OCI-M1 (cell line): Measurements from ENCODE around the gene RPL10A.

Experiments used
- DNase-seq: peaks from one replicate; lab custom pipeline; 2025; lab: John Stamatoyannopoulos, UW

Gene RPL10A

DNA sequence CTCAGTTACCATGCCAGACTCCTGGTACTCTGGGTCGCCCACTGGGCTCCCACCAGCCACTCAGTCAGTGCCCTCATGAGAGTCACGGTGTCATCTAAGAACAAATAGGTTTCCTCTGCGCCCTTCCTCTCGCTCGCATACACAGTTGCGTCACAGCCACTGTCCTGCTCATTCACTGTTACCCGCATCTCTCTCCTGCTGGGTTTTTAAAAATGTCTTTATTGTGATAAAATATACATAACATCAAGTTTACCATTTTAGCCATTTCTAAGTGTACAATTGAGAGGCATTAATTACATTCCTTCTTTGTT is 24.7 kb downstream of the RPL10A start:
- no peak for DNase-seq

DNA sequence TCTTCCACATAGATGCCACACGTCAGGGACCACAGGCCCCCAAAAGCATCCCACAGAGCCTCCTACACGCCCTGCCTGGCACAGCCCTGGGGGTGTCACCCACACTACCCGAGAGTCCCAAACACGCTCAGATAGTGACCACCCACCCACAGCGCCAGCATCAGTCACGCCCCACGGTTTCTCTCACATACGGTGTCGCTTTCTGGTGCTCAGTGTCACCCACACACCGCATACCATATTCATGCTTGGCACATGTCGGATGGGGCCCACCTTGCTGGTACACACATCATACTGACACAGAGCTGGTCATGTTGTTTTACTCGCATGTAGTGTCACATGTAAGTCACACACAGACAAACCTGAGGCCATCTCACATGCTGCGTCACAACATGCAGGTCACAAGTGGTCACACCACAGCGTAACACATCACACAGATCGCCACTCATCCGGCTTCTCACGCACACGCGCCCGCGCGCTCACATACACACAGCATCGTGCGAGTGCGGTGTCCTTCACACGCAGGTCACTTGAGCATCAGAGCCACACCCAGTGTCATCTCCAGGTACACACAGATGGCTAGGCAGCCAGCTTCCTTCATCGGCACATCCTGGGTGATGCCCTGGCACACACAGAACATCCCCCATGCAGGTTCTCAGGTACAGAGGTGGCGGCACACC is 25.2 kb downstream of the RPL10A start:
- no peak for DNase-seq

DNA sequence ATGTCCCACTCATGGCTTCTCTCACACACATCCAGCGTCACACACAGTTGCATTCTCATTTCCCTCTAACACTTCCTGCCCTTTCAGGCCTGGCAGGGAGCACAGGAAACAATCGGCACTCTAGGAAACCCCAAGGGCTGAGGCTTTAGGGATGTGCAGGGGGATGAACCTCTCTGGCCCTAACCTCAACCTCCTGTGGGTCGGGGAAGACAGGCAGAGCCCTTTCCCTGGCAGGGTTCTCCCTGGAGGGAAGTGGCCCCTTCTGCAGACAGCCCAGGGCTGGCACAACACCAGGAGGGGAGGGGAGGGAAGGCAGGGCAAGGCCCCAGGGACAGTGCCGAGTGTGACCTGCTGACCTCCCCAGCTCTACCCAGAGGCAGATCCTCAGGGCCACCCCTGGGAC is 26.0 kb downstream of the RPL10A start:
- DNase-seq: no peak

DNA sequence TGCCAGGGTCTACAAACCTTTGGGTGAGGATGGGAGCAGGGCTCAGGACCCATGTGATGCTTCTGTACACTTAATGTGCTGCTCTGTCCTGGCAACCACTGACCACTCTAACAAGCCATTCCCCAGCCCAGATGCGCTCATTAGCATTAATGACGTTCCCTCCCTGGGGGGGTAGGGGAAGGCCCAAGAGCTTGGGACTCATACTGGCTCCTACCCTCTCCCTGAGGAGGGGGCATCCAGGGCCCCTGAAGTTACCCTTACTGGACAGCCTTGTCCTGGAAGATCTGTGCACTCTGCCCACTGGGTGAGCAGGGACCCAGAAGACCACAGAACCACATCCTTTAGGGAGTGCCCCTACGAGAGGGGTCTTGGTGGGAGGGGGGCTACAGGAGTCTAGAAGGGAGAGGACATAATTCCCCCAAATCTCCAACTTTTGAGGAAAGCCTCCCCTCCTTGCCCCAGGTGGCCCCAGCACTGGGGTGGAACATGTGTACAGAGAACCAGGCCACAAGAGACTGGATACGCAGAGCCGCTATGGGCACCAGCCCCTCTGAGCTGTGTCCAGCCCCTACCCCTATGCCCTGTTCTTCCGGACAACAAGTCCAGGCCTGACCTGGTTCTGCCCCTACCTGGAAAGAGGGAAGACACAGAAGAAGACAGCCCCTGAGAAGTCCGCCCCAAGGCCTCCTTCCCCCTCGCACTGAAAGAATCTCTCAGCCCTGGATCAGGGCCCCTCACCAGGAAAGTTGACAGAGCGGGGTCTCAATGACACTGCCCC is 27.2 kb downstream of the RPL10A start:
- no peak for DNase-seq

DNA sequence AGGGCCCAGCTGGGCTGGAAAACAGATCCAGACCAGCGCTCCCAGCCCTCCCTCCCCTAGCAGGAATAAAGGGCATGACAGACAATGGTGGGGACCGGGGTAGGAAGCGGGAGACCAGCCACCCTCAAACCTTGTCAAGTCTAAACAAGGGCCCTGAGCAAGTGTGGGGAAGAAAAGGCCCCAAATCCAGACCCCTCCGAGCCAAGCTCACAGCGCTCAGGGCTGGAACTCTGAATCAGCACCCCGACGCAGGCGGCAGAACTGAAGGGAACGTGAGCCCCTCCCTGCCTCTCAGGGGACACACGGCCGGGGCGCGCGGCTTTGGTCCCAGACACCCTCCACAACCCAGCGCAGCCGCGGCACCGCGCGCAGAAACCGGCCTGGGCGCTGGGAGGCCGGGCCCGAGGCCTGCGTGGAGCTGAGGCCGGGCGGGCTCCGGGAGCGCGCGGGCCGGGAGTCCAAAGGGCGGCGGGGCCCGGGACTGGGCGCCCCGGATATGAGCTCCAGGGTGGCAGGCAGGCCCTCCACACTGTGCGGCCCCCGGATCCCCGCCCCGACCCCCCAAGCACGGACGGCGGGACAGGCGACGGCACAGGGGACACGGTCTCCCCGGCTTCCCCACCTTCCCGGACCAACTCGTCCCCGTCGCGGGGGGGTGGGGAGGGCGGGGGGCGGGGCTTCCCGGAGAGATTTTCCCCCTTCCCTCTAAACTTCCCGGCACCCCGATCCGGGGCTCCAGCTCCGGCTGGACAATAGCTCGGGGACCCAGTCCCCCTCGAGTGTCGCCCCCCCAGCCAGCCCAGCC is 28.0 kb downstream of the RPL10A start:
- DNase-seq: no peak

DNA sequence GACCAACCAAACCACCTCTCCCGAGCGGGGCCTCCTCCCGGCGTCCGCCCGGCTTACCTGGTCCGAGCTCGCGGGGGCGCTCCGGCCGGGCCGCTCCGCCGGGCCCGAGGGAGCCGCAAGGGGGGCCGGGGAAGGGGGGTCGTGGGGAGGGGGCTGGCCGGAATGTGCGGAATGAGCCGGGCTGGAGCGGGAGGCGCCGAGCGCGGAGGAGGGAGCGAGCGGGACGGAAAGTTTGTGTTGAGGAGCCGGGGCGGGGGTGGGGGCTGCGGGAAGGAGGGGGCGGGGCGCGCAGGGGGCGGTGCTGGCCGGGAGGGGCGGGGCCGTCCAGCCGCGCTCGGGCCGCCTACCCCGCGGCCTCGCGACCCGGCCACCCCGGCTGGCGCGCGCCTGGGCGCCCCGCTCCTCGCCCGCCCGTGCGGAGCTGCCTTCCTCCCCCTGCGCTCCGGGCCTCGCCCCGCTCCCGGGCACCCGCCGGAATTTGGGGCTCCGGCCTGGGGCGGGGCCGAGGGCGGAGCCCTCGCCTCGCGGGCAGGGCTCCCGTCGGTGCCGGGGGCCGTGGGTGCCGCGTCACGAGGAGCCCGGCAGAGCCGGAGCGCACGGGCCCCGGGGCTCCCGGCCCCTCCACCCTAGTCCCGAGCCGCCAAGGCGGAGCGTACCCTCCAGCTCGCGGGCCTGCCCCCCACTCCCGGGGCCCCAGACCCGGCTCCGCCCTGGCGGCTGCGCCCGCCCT is 28.8 kb downstream of the RPL10A start, which contains the start of gene TEAD3:
Gene TEAD3 (minus strand): TSS at position 239 of the 730 bp plus-strand sequence.
- peak; percentile 75 for DNase-seq

DNA sequence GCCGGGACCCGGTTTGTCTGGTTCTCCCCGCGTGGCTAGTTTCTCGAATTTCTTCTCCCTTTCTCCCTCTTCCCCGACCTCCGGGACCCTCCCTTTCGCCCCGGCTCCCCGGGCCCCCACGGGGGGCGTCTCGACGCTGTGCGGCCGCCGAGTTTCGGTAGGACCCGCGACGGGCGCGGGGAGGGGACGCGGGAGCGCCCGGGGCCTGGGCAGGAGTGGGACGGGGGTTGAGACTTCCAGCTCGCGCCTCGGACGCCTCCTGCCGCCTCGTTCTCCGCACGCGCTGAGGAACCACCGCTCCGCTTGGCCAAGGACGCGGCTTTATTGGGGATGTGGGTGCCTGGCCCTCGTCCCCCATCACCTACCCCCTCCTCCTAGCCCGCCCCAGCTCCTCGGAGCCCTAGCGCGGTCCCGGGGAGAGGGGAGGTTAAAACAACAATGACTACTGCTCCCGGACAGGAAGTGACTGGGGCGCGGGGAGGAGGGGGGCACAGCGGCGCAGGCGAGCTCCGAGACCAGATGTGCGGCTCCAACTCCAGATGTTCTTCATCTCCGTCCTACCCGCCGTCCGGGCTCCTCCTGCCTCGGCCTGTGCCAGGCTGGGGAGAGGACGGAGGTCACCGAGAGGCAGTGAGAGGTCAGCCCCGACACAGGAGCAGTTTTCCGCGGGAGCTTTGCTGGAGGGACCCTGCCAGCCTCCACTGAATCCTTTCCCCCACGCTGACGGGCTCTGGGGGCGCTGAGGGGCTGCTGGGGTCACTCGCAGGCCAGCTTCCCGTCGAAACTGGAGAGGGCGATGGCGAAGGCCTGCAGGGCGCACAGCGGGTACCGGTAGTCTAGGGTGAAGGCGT is 29.6 kb downstream of the RPL10A start:
- no peak for DNase-seq

DNA sequence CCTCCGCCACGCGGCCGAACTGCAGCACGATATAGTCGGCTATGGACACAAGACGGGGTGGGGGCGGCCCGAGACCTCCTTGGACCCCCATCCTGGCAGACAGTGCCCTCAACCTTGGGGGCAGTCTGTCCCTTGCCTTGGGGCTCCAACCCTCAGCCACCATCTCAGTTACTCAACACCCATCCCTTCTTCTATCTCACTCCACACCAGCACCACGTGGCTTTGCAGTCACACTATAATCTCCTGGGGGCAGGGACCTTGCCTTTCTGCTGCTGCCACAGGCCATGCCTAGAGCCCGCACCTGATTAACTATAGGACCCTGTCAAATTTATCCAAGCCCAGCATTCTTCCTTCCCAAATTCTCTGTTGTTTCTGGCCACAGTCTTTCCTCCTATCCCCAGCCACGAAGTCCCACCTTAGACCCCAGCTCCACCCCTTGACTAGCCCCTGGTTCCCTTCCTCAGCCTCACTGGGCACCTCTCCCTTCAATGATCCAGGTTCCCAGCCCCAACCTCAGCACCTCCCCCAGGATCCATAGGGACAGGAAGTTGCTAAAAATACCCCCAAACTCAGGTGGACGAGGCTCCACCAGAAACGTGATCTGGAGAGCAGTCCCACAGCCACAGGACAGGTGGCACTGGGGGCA is 30.3 kb downstream of the RPL10A start:
- DNase-seq: peak; percentile 27

DNA sequence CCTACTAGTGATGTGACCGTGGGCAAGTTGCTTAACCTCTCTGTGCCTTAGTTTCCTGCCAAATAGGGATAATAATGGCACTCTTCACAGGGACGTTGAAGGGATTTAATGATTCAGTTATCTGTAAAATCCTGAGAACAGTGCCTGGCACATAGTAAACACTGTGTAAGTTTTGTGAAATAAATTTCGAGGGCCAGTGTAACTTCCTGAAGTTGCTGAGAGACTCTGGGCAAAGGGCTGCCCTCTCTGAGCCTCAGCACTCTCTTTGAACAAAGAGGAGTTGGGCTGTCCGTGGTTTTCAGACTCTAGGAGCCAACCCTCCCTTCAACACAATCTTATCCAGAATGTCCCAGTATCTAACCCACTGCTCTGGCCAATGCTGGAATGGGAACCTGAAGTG is 31.2 kb downstream of the RPL10A start:
- DNase-seq: no peak

DNA sequence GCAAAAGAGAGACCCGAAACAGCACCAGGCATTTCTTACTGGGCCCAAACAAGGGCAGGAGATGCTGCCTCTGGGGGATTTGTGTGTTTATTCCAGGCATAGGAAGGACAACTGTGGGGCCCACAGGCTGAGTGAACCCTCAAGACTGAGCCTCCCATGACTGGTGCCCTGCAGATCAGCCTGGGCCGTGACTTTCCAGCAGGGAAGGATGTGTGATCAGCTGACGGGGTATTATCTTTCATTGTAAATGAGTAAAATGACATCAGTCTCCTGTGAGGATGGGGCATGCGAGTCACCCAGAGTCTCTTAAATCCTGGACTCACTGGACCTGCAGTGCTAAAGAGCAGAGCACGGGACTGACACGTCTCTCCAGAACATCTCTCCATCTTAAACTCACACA is 32.6 kb downstream of the RPL10A start:
- peak; percentile 55 for DNase-seq

DNA sequence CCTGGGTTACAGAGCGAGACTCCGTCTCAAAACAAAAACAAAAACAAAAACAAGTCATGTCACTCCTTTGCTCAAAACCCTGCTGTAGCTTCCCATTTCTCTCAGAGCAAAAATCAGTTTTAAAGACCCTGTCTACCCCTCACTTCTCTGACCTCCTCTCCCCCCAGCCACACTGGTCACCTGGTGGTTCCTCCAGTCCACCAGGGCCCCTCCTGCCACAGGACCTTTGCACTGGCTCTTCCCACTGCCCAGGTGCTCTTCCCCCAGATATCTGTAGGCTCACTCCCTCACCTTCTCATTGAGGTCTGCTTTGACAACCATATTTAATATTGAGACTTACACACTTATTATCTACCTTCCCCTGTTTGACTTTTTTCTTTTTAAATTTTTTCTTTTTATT is 33.6 kb downstream of the RPL10A start:
- no peak for DNase-seq

DNA sequence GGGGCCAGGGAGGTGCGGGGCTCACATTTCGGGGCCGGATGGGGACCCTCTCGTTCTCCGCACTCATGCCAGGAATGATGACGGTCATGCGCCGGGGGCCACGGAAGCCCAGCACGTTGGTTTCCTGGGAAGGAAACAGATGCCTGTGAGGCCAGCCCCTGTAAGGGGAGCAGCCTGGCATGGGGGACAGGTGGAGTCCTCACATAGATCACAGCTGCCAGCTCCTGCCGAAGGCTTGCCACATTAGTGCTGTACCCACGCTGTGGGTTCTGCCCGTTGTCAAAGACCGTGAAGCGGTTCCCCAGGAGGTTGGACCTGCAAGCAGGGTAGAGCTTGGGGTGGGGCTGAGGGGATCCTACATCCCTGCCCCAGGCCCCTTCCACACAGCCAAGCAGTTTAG is 35.3 kb downstream of the RPL10A start:
- no peak for DNase-seq

DNA sequence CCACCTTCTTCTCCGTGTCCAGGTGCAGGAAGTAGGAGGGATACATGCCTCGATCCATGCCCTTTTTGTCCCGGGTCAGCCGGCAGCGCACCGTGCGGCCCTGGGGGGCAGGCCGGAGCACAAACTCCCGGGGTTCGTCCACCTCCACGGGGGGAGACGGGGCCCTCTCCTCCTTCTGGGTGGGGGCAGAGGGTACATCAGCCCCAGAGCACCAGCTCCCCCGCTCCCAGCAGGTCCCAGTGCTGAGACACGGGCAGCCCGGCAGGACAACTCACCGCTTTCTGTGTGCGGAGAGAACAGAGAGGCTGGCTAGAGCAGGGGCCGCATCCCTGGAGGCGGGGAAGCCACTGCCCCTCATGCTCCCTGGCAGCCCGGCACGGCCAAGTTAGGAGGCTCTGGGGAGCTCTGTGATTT is 37.8 kb downstream of the RPL10A start:
- no peak for DNase-seq

DNA sequence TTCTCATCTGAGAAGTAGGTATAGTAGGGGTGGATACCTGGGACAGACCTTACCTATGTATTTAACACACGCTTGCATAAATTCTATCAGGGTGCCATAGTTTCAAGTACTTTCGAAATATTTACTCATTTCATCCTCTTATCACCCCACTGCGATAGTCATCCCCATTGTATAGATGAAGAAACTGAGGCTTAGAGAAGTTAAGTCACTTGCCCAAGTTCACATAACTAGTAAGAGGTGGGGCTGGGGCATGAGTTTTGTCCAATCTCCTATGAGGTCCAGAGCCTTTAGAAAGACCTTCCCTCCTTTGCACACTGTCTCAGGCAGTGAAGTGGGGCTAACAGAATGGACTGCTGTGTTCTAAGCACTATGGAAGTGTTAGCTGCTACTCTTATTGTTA is 38.3 kb downstream of the RPL10A start:
- DNase-seq: no peak

DNA sequence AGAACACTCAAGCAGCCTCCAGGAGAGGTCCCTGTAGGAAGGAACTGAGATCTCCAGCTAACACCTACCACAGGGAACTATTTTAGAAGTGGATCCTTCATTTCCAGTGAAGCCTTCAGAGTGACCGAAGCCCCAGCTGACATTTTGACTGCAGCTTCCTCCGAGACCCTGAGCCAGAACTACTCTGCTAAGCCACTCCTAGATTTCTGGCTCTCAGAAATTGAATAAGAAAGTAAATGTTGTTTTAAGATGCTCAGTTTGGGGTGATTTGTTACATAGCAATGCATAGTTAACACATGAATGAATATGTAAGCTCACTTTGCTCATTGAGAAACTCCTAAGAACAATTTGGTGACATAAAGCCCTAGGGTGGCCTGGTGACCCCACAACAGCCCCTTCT is 39.0 kb downstream of the RPL10A start:
- DNase-seq: no peak

DNA sequence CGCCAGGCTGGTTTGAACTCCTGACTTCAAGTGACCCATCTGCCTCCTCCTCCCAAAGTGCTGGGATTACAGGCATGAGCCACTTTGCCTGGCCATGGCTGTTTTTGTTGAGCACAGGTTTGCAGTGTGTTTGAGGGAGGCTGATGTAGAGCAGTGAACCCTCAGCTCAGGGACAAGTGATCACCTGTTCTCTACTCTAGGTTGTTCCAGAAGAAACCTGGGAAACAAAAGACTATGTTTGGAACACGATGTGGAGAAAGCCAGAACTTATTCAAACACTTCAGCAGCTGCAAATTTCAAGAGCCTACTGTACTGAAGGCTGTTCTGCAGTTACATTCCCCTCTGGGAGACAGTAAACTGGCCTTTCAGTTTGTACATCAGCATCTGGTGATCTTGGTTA is 39.8 kb downstream of the RPL10A start:
- DNase-seq: no peak

DNA sequence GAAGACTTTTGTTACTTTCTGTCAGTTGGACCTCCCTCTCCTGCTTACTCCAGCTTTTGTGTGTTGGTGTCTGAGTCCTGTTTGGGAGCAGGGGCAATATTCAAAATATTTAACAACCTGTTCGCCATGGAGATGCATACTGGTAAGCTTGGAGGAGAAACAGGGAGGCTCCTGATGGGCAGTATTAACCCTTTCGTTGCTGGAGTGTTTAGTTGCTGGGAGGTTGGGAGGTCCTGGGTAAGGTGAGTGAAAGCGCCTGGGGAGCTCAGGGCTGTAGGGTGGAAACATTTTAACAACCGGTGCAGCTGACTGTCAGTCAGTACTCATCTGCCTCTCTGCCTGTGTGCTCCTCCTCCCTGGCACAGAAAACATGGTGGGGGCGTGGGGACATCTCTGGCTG is 40.3 kb downstream of the RPL10A start:
- DNase-seq: no peak

DNA sequence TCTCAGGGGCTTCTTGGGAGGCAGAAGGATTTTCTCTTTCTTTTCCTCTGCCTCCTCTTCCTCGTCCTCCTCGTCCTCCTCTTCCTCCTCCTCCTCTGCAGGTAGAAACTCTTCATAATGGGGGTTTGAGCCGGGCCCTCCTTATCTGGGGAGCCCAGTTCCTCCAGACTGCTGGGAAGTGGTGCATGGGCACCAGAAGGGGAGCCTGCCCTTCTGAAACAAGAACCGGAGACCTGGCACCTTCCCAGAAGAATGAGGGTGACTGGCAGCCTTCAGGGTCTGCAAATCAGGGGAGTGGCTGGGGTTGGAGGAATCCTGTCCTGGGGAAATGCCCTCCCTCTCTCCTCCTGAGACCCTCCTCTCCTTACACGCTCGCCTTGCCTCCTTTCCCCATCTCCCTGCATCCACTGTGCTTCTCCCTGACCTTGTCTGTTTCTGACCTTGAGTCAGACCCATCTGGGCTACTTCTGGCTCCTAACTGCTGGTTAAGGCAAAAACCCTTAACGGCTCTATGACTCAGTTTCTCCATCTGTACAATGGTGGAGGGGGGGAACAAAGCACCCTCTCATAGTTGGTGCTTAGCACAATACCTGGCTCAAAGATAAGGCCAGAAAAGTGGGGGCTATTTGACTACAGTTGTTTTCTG is 42.8 kb downstream of the RPL10A start:
- DNase-seq: no peak

DNA sequence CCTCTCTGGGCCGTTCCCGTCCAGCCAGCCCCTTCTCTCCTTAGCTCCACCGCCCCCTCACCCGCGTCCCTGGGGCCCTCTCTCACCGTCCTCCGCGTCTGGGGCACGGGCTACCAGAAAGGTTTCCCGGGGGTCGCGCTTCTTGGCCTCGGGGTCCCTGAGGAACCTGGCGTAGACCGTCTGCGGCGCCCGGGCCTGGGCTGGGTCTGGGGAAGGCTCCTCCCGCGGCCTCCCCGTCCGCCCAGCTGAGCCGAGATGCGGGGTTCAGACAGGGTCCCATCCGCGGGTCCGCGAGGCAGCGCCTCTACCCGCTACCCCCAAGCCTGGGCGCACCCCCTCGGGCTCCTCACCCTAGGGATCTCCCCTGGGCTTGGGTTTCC is 43.4 kb downstream of the RPL10A start:
- no peak for DNase-seq

DNA sequence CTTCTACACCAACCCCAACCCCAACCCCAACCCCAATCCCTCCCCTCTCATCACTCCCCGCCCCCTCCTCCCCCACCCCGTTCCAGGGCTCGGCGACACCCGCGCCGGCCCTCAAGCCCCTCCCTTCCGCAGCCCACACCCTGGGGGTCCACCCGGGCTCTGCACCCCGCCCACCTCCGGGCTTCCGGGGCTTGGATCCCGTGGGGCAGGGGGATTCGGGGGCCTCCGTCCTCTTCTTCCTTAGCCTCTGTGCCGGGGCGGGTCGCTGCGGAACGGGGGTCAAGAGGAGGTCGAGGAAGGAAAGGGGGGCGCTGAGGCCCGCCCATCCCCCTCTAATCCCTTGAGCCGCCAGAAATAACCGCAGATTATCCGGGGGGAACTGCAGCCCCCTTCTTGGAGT is 43.8 kb downstream of the RPL10A start:
- DNase-seq: no peak
